Common myeloid progenitor, CD34-positive (primary cell): ENCODE data around the gene RAB44.
A peak's percentile ranks its signal among the peaks of the same experiment; 100 is the strongest.

Experiments
- CTCF ChIA-PET: fragments of 350-600 bp; sonication (Branson Sonifier 250); formaldehyde crosslinking; loops from one replicate; lab custom pipeline; 2021; ENCODE audit warnings: antibody characterized with exemption; lab: Charles Lee
- POLR2A ChIA-PET: fragments of 350-600 bp; sonication (Branson Sonifier 250); formaldehyde crosslinking; loops from one replicate; lab custom pipeline; 2021; ENCODE audit warnings: antibody characterized with exemption; lab: Charles Lee
- DNase-seq, 3 donors: peaks; one replicate each; pipeline versions ENCODE4 v3.0.0 to v3.0.0-alpha.2; 2013
- H3K27ac ChIP-seq, 2 experiments: 1 replicate in 1 of 2; 2 replicates in 1 of 2; pipeline ENCODE4 v1.7.0; 2013; ENCODE audit warnings: inconsistent platforms in 2 of 2, low read length in 2 of 2, mild to moderate bottlenecking in 2 of 2, low read depth in 1 of 2, moderate library complexity in 1 of 2; ENCODE audit not compliant: severe bottlenecking in 2 of 2, insufficient read depth in 1 of 2, poor library complexity in 1 of 2
- H3K27me3 ChIP-seq, 5 experiments: replicated peaks in 2 of 5; 1 replicate in 3 of 5; 2 replicates in 2 of 5; pipeline versions ENCODE4 v1.6.1 to v1.7.0; 2013; ENCODE audit warnings: low read length in 4 of 5, mild to moderate bottlenecking in 2 of 5, moderate library complexity in 2 of 5, inconsistent platforms in 1 of 5; ENCODE audit not compliant: insufficient read depth in 5 of 5, control insufficient read depth in 4 of 5
- H3K36me3 ChIP-seq, 4 experiments: 1 replicate in 2 of 4; 2 replicates in 2 of 4; pipeline versions ENCODE4 v1.6.1 to v1.7.0; 2013; ENCODE audit warnings: low read length in 3 of 4, control low read depth in 1 of 4, mild to moderate bottlenecking in 1 of 4; ENCODE audit not compliant: control insufficient read depth in 4 of 4, insufficient read depth in 4 of 4
- H3K4me1 ChIP-seq, 4 experiments: 1 replicate in 3 of 4; 2 replicates in 1 of 4; pipeline versions ENCODE4 v1.6.1 to v1.7.1; 2013; ENCODE audit warnings: low read length in 3 of 4, mild to moderate bottlenecking in 3 of 4, control low read depth in 1 of 4, inconsistent platforms in 1 of 4, moderate library complexity in 1 of 4; ENCODE audit not compliant: control insufficient read depth in 4 of 4, insufficient read depth in 4 of 4; ENCODE audit errors: control extremely low read depth in 1 of 4
- H3K4me3 ChIP-seq, 7 experiments: 1 replicate in 4 of 7; 2 replicates in 3 of 7; pipeline versions ENCODE4 v1.5.1 to v1.7.0; 2013; ENCODE audit warnings: mild to moderate bottlenecking in 7 of 7, low read length in 6 of 7, moderate library complexity in 6 of 7, inconsistent platforms in 2 of 7, low read depth in 2 of 7, control low read depth in 1 of 7; ENCODE audit not compliant: insufficient read depth in 4 of 7, control insufficient read depth in 1 of 7; ENCODE audit errors: extremely low read depth in 1 of 7
- H3K9me3 ChIP-seq, 5 experiments: 1 replicate in 4 of 5; 2 replicates in 1 of 5; pipeline versions ENCODE4 v1.6.1 to v1.7.1; 2013; ENCODE audit warnings: low read length in 4 of 5, mild to moderate bottlenecking in 2 of 5, inconsistent platforms in 1 of 5, low read depth in 1 of 5, moderate library complexity in 1 of 5; ENCODE audit not compliant: control insufficient read depth in 4 of 5, insufficient read depth in 2 of 5; ENCODE audit errors: control extremely low read depth in 1 of 5
- WGBS: methylation state at CpG from one replicate; pipeline ENCODE4 v1.1.5; 2013; ENCODE audit not compliant: insufficient coverage; 5-methylcytosine and 5-hydroxymethylcytosine counted together

Gene RAB44

DNA sequence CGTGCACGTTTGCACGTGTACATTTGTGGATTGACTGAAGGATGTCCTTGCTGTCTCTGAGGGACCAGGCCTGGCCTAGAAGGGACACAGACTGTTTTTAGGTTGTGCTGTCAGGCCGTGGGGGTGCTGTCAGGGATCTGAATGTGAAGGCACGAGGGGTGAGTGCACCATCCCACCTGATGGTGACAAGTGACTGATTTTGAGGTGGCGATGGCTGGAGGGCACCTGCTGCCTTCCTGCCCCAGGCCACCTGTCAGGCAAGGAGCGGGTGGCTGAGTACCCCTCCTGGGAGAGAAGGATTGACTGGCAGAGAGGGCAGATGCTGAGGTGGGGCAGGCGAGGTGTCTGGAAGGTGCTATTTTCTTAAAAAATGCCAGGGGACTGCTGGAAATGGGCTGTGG lies 1.2 kb downstream of the RAB44 start:
- no peak overlapping the region for H3K27ac ChIP-seq
- CTCF ChIA-PET = interaction anchor here (2.1 kb wide), 1 partner anchor 80 kb away, joined by 4 read pairs; no protein-coding TSS in a partner anchor

DNA sequence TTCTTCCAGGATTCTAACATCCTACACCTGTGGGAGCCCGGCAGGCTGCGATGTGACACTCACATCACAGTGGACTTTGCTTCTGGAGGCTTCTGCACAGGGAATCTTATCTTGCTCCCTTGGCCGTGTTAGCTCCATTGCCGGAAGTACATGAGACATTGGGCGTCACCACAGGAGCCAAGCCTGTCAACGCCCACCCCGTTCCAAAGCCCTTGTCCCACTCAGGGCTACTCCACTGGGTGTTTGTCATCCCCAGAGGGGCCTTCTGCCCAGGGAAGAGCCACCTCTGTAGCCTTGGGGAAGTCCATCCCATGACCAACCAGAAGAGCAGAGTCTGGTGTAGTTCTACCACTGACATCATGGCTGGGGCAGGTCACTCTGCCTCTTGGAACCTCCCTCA lies 1.7 kb downstream of the RAB44 start:
- no peak overlapping the region for H3K4me3 ChIP-seq
- no peaks in the 10 kb centered on the region for H3K36me3 ChIP-seq
- no peaks in the 10 kb centered on the region for H3K27me3 ChIP-seq
- no peaks in the 10 kb centered on the region for H3K9me3 ChIP-seq
- no peak overlapping the region for H3K27ac ChIP-seq
- ChIA-PET POLR2A (no interaction called here), CTCF (interaction anchor here (2.1 kb wide), 1 partner anchor 81 kb away, joined by 4 read pairs; no protein-coding TSS in a partner anchor)
- WGBS = 70% methylated on average over 7 of the region's 7 CpGs
- no peak for DNase-seq
- H3K4me1 ChIP-seq = peaks cover 6 to 38% (median 28%) of the 10 kb centered on the region in 4 experiments

More for the DNA sequence above, 1.2 kb downstream of the RAB44 start:
- Histone ChIP-seq H3K9me3 (no peaks in the 10 kb centered on the region), H3K27me3 (no peaks in the 10 kb centered on the region), H3K36me3 (no peaks in the 10 kb centered on the region), H3K4me1 (peaks cover 6 to 38% (median 28%) of the 10 kb centered on the region in 4 experiments), H3K4me3 (peak overlapping the region in 4 of 7 experiments; percentile 40 to 61 (median 55))
- DNase-seq = no peak
- POLR2A ChIA-PET = no interaction called here
- WGBS = 91% methylated on average over 7 of the region's 8 CpGs

DNA sequence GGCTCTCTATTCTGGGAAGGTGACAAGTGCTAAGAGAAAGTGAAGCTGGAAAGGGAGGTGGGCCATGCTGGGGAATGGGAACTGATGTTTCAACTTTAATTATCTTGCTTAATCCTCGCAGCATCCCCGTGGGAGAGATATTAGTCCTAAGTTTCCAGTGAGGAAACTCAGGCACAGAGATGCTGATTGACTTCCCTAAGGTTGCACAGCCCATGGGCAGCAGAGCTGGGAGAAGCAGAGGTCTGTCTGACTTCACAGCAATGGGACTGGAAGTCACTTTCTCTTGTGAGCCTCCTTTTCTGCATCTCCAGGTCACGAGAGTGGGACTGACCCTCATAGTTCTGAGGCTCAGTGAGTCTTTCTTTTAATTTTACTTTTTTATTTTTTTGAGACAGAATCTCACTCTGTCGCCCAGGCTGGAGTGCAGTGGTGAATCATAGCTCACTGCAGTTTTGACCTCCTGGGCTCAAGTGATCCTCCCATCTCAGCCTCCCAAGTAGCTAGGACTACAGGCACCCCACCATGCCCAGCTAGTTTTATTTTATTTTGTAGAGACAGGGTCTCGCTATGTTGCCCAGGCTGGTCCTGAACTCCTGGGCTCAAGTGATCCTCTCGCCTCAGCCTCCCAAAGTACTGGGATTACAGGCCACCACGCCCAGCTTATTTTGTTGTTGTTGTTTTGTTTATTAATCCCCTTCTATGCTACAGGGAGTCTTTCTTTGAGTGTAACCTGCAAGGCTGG lies 2.6 kb downstream of the RAB44 start:
- Histone ChIP-seq H3K9me3 (no peaks in the 10 kb centered on the region), H3K36me3 (peaks cover 0 to 1% (median 0%) of the 10 kb centered on the region in 4 experiments), H3K27me3 (no peaks in the 10 kb centered on the region), H3K27ac (no peak overlapping the region), H3K4me3 (no peak overlapping the region), H3K4me1 (peaks cover 6 to 38% (median 28%) of the 10 kb centered on the region in 4 experiments)
- POLR2A ChIA-PET = no interaction called here
- WGBS = 92% methylated on average over 3 of the region's 7 CpGs
- CTCF ChIA-PET = interaction anchor here (1.1 to 2.0 kb wide), 6 partner anchors 9 to 85 kb away, joined by 3 to 5 read pairs (median 4); no protein-coding TSS in a partner anchor
- DNase-seq = no peak

DNA sequence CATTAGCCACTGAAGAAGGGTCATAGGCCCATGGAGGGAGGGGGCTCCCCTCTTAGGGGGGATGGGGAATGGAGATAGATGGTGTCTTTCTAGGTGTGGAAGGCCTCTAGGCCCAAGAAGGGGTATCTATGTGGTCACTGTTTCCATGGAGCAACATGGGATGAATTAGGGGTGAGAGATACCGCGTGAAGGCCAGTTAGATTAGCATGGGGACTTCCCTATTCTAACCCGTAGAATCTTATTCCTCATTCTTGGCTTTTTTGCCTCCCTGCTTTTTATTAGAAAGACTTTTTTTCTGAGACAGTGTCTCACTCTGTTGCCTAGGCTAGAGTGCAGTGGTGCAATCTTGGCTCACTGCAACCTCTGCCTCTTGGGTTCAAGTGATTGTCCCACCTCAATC lies 3.2 kb downstream of the RAB44 start:
- ChIA-PET CTCF (interaction anchor here (1.1 to 2.0 kb wide), 6 partner anchors 9 to 86 kb away, joined by 3 to 5 read pairs (median 4); no protein-coding TSS in a partner anchor), POLR2A (no interaction called here)
- Histone ChIP-seq H3K36me3 (peaks cover 0 to 1% (median 0%) of the 10 kb centered on the region in 4 experiments), H3K4me3 (peak overlapping the region in 1 of 7 experiments; percentile 14), H3K9me3 (no peaks in the 10 kb centered on the region), H3K4me1 (peaks cover 6 to 38% (median 28%) of the 10 kb centered on the region in 4 experiments), H3K27ac (no peak overlapping the region), H3K27me3 (no peaks in the 10 kb centered on the region)
- DNase-seq = peak in 1 of 3 donors; percentile 64
- WGBS = 69% methylated on average over 3 of the region's 3 CpGs

DNA sequence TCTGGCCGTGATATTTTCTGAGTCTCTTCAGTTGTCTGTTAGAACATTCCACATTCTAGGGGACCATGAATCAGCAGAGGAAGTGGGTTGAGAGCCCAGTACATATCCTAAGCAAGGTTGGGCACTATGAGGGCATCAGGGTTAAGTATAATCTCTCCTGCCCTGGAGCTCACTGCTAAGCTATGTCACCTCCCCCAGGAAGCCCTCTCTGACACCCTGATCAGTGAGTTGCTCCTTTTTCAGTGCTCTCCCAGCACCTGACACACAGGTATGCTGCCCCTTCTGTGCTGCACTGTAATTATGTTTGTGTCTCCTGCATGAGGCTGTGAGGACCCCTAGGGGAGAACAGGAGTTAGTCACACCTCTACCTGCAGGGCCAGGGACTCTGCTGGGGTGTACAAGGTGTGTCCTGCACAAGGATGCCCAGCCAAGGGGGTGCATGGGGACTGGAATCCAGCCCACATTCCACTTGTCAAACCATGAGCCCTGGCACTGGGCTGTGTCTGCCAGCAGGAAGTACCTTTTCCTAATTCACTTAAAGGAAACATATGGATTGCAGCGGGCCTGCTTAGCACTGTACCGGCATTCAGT lies 3.9 kb downstream of the RAB44 start:
- CTCF ChIA-PET = interaction anchor here (1.3 to 2.0 kb wide), 4 partner anchors 8 to 84 kb away, joined by 3 to 5 read pairs (median 4); no protein-coding TSS in a partner anchor
- peak in 2 of 3 donors; percentile 72 to 77 for DNase-seq
- Histone ChIP-seq H3K36me3 (peaks cover 0 to 3% (median 2%) of the 10 kb centered on the region in 4 experiments), H3K4me1 (peaks cover 6 to 38% (median 28%) of the 10 kb centered on the region in 4 experiments), H3K27ac (no peak overlapping the region), H3K9me3 (no peaks in the 10 kb centered on the region), H3K27me3 (no peaks in the 10 kb centered on the region), H3K4me3 (peak overlapping the region in 1 of 7 experiments; percentile 14)
- no CpG with 5 or more reads among the region's 3 CpGs for WGBS
- POLR2A ChIA-PET = interaction anchor here (0.6 kb wide), 1 partner anchor 17 kb away, joined by 3 read pairs; no protein-coding TSS in a partner anchor

DNA sequence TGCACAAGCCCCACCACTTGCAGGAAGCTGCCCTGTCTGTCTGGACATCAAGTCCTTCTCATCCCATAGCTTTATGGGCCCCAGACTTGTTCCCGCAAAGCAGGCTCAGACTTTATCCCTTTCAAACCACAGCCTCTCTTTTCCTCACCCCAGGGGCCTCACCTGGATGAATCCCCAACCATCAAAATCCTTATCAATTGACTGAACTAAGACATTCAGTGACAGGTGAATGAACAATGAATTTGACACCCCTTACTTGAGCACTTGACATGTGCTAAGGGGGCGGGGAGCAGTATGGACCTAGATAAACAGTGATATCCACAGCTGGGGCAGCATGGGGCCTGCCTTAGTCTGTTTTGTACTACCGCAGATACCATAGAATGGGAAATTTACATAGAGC lies 5.0 kb downstream of the RAB44 start:
- H3K4me1 ChIP-seq = peaks cover 6 to 35% (median 24%) of the 10 kb centered on the region in 4 experiments
- H3K27me3 ChIP-seq = no peaks in the 10 kb centered on the region
- DNase-seq = no peak
- no peak overlapping the region for H3K4me3 ChIP-seq
- H3K27ac ChIP-seq = no peak overlapping the region
- H3K9me3 ChIP-seq = no peaks in the 10 kb centered on the region
- H3K36me3 ChIP-seq = peaks cover 0 to 3% (median 2%) of the 10 kb centered on the region in 4 experiments
- WGBS = 94% methylated on average over 3 of the region's 3 CpGs
- CTCF ChIA-PET = interaction anchor here (2.4 to 2.5 kb wide), 2 partner anchors 15 to 88 kb away, joined by 8 to 11 read pairs; no protein-coding TSS in a partner anchor
- POLR2A ChIA-PET = no interaction called here
